HCT116 (cell line): Measurements from ENCODE around the gene CEP20. TPM values are rescaled to one million over a fixed set of nuclear protein-coding genes. Genes with fewer than 3 reads are reported as not detected.

Experiments
- ATAC-seq: fragments of 200-7000 bp; cut with Tn5 transposase; 2 replicates; pipeline ENCODE4 v1.9.1; 2020; ENCODE audit warnings: mild to moderate bottlenecking, moderate library complexity
- BruUV-seq: library from RNA; stranded (reverse); fragments of 400-500 nt; replicated peaks from 2 replicates; lab custom pipeline; 2021; lab: Mats Ljungman, UMichigan
- CTCF ChIA-PET: fragments of 300-600 bp; sonication (Branson Sonifier 250); formaldehyde crosslinking; loops from one replicate; lab custom pipeline; 2021; ENCODE audit warnings: antibody characterized with exemption; lab: Charles Lee
- POLR2A ChIA-PET: fragments of 300-600, 350-600 bp; sonication (Branson Sonifier 250); formaldehyde crosslinking; loops from one replicate; lab custom pipeline; 2021; ENCODE audit warnings: antibody characterized with exemption; lab: Charles Lee
- RAD21 ChIA-PET, 2 experiments: fragments of 300-600 bp; sonication (Branson Sonifier 250); formaldehyde crosslinking; loops; one replicate each; lab custom pipeline; 2023; ENCODE audit warnings: low total read pairs in 2 of 2; ENCODE audit not compliant: uncharacterized antibody in 2 of 2, unreplicated experiment in 2 of 2, low non-redundant PET in 1 of 2; lab: Charles Lee
- DNase-seq: peaks from one replicate; pipeline ENCODE4 v3.0.0-alpha.2; 2010; ENCODE audit warnings: low read depth, low spot score
- H2AFZ ChIP-seq: fragments of 200-600 bp; shearing (Covaris generic), sonication (generic); 2 replicates; pipeline ENCODE4 v1.6.1; 2017; ENCODE audit warnings: low read depth, mixed run types, mixed read lengths, antibody characterized with exemption, low read length; ENCODE audit not compliant: poor library complexity, severe bottlenecking
- H3K27ac ChIP-seq: 2 replicates; pipeline ENCODE4 v1.5.1; 2012; ENCODE audit warnings: low read depth, low read length
- H3K27me3 ChIP-seq: fragments of 200-600 bp; sonication (generic); 2 replicates; pipeline ENCODE4 v1.6.1; 2016; ENCODE audit warnings: mixed run types, low read length, mixed read lengths; ENCODE audit not compliant: insufficient read depth
- H3K36me3 ChIP-seq, 2 experiments: fragments of 200-500 bp in 1 of 2; fragments of 200-600 bp in 1 of 2; sonication (Bioruptor generic) in 1 of 2; sonication (generic) in 1 of 2; 2 replicates each; pipeline versions ENCODE4 v1.5.1 to v1.6.1; 2014 to 2016; ENCODE audit warnings: low read length in 2 of 2, inconsistent platforms in 1 of 2, mixed read lengths in 1 of 2, mixed run types in 1 of 2; ENCODE audit not compliant: insufficient read depth in 2 of 2, control insufficient read depth in 1 of 2
- H3K4me1 ChIP-seq, 2 experiments: fragments of 200-600 bp in 1 of 2; sonication (generic) in 1 of 2; 2 replicates each; pipeline versions ENCODE4 v1.5.1 to v1.6.1; 2012 to 2017; ENCODE audit warnings: low read length in 2 of 2, inconsistent platforms in 1 of 2, mild to moderate bottlenecking in 1 of 2, mixed read lengths in 1 of 2, mixed run types in 1 of 2, moderate library complexity in 1 of 2; ENCODE audit not compliant: insufficient read depth in 2 of 2, control insufficient read depth in 1 of 2
- H3K4me2 ChIP-seq: fragments of 200-600 bp; sonication (generic); 2 replicates; pipeline ENCODE4 v1.6.1; 2017; ENCODE audit warnings: mixed run types, low read length, mixed read lengths
- H3K4me3 ChIP-seq, 2 experiments: fragments of 200-600 bp in 1 of 2; sonication (generic) in 1 of 2; replicated peaks in 1 of 2; 2 replicates each; pipeline ENCODE4 v1.5.1; 2011 to 2016; ENCODE audit warnings: low read length in 2 of 2, control low read depth in 1 of 2, low read depth in 1 of 2, mild to moderate bottlenecking in 1 of 2, mixed read lengths in 1 of 2, mixed run types in 1 of 2
- H3K79me2 ChIP-seq: fragments of 200-600 bp; sonication (generic); 2 replicates; pipeline ENCODE4 v1.6.1; 2017; ENCODE audit warnings: mild to moderate bottlenecking, mixed run types, low read length, moderate library complexity, mixed read lengths; ENCODE audit not compliant: insufficient read depth
- H3K9ac ChIP-seq: fragments of 200-600 bp; sonication (generic); 2 replicates; pipeline ENCODE4 v1.6.1; 2016; ENCODE audit warnings: low read length, mixed read lengths
- H3K9me2 ChIP-seq: fragments of 200-600 bp; sonication (generic), shearing (Covaris generic); 2 replicates; pipeline ENCODE4 v1.6.1; 2017; ENCODE audit warnings: mixed run types, mild to moderate bottlenecking, moderate library complexity; ENCODE audit not compliant: insufficient read depth
- H3K9me3 ChIP-seq, 2 experiments: fragments of 200-500 bp in 1 of 2; fragments of 200-600 bp in 1 of 2; sonication (Bioruptor generic) in 1 of 2; sonication (generic) in 1 of 2; 2 replicates each; pipeline ENCODE4 v1.6.1; 2014 to 2017; ENCODE audit warnings: low read length in 2 of 2, mixed read lengths in 2 of 2, inconsistent platforms in 1 of 2, low read depth in 1 of 2, mild to moderate bottlenecking in 1 of 2, mixed run types in 1 of 2, moderate library complexity in 1 of 2; ENCODE audit not compliant: control insufficient read depth in 1 of 2, insufficient read depth in 1 of 2
- H4K20me1 ChIP-seq: fragments of 200-600 bp; sonication (generic), shearing (Covaris generic); 2 replicates; pipeline ENCODE4 v1.6.1; 2017; ENCODE audit warnings: mixed run types, mild to moderate bottlenecking, moderate library complexity; ENCODE audit not compliant: insufficient read depth
- ATF3 ChIP-seq: IDR thresholded peaks from 2 replicates; pipeline ENCODE4 v1.6.1; 2012
- CBX3 ChIP-seq: IDR thresholded peaks from 2 replicates; pipeline ENCODE4 v1.6.1; 2012; ENCODE audit warnings: low read depth
- CEBPB ChIP-seq: IDR thresholded peaks from 2 replicates; pipeline ENCODE4 v1.6.1; 2012; ENCODE audit warnings: low read depth
- EGR1 ChIP-seq: IDR thresholded peaks from 2 replicates; pipeline ENCODE4 v1.6.1; 2012; ENCODE audit warnings: low read depth
- EZH2 ChIP-seq: fragments of 200-600 bp; sonication (generic); IDR thresholded peaks from 2 replicates; pipeline ENCODE4 v1.6.1; 2017; ENCODE audit warnings: antibody characterized with exemption, mixed run types
- EZH2phosphoT487 ChIP-seq: fragments of 200-600 bp; IDR thresholded peaks from 2 replicates; pipeline ENCODE4 v1.6.1; 2018; ENCODE audit warnings: antibody characterized with exemption, borderline replicate concordance
- JUND ChIP-seq: IDR thresholded peaks from 2 replicates; pipeline ENCODE4 v1.6.1; 2012
- MAX ChIP-seq: IDR thresholded peaks from 2 replicates; pipeline ENCODE4 v1.6.1; 2012
- RAD21 ChIP-seq: IDR thresholded peaks from 2 replicates; pipeline ENCODE4 v1.6.1; 2012; ENCODE audit warnings: low read depth, mild to moderate bottlenecking
- SIN3A ChIP-seq: IDR thresholded peaks from 2 replicates; pipeline ENCODE4 v1.6.1; 2012; ENCODE audit warnings: low read depth
- SP1 ChIP-seq: IDR thresholded peaks from 2 replicates; pipeline ENCODE4 v1.6.1; 2012; ENCODE audit warnings: low read depth
- SRF ChIP-seq: IDR thresholded peaks from 2 replicates; pipeline ENCODE4 v1.6.1; 2012; ENCODE audit warnings: low read depth
- TCF7L2 ChIP-seq: IDR thresholded peaks from 2 replicates; pipeline ENCODE4 v1.7.0; 2011; ENCODE audit warnings: borderline replicate concordance, inconsistent platforms; ENCODE audit not compliant: insufficient read depth, insufficient read length; ENCODE audit errors: extremely low read depth
- YY1 ChIP-seq: IDR thresholded peaks from 2 replicates; pipeline ENCODE4 v1.6.1; 2011; ENCODE audit warnings: low read length, low read depth, moderate library complexity, mild to moderate bottlenecking; ENCODE audit not compliant: insufficient replicate concordance; ENCODE audit errors: extremely low read depth
- ZFX ChIP-seq: fragments of 450-650 bp; IDR thresholded peaks from 2 replicates; pipeline ENCODE4 v1.6.1; 2017
- intact Hi-C: fragments of 100-400 bp; cut with micrococcal nuclease; formaldehyde crosslinking; loops from 2 replicates; pipeline ENCODE4 v1.10.0; 2022
- total RNA-seq: library from RNA; stranded (reverse); gene quantifications from one replicate; pipeline ENCODE4 v1.2.1, GENCODE V29; 2021; ENCODE audit not compliant: unreplicated experiment

CEP20 gene
- total RNA-seq, 1 experiment from 2014 or later: 67.7 TPM

- H3K9me2 ChIP-seq: no peaks in the 10 kb centered on the region
- H2AFZ ChIP-seq: no peak overlapping the region
- no peaks in the 10 kb centered on the region for H3K9me3 ChIP-seq
- H3K4me1 ChIP-seq: no peaks in the 10 kb centered on the region
- no peaks in the 10 kb centered on the region for H3K79me2 ChIP-seq
- ChIA-PET RAD21 (no interaction called here), CTCF (no interaction called here), POLR2A (no interaction called here)
- H3K27me3 ChIP-seq: no peaks in the 10 kb centered on the region
- no peak for TF ChIP-seq ZFX
- no peak for TF ChIP-seq EZH2
- no peak for TF ChIP-seq SP1
- no peak for TF ChIP-seq RAD21
- no peak for TF ChIP-seq JUND
- TF ChIP-seq MAX: no peak
- no peak for TF ChIP-seq CEBPB
- TF ChIP-seq SIN3A: no peak
- TF ChIP-seq EGR1: no peak
- no peak for TF ChIP-seq EZH2phosphoT487
- no peak for TF ChIP-seq ATF3
- TF ChIP-seq CBX3: no peak
- TF ChIP-seq SRF: no peak
- no peak for TF ChIP-seq YY1
- no peak for TF ChIP-seq TCF7L2
- H3K36me3 ChIP-seq: no peaks in the 10 kb centered on the region
- H3K4me3 ChIP-seq: no peak overlapping the region
- intact Hi-C loops: no loop called here
- ATAC-seq: no peak
- no peaks in the 10 kb centered on the region for H4K20me1 ChIP-seq
- no peak for DNase-seq
- BruUV-seq: no TSS peak
- no peak overlapping the region for H3K27ac ChIP-seq
- H3K4me2 ChIP-seq: no peak overlapping the region
- no peak overlapping the region for H3K9ac ChIP-seq
Observed at GRCh38 chr16:15832241-15832640, 56.2 kb downstream of the CEP20 start.
